Vagina (tissue), 2 donors: ENCODE measurements around the gene METTL26.

ENCODE experiments used
- CTCF ChIP-seq, 3 experiments: fragments of 450-650 bp in 2 of 3; fragments of 200-600 bp in 1 of 3; sonication (generic) in 1 of 3; IDR thresholded peaks; one replicate each; pipeline ENCODE4 v1.5.1; 2017 to 2019; ENCODE audit warnings: antibody characterized with exemption in 3 of 3, mild to moderate bottlenecking in 2 of 3, moderate library complexity in 2 of 3
- POLR2A ChIP-seq, 2 donors: fragments of 450-650 bp; IDR thresholded peaks; one replicate each; pipeline ENCODE4 v1.6.1; 2017; ENCODE audit warnings: antibody characterized with exemption in 2 of 2, mild to moderate bottlenecking in 2 of 2, moderate library complexity in 2 of 2

- no peak for TF ChIP-seq CTCF (IDR thresholded peaks at IDR 0.05)
- no peak for TF ChIP-seq POLR2A (IDR thresholded peaks at IDR 0.05)
Measured at GRCh38 chr16:621526-622105, 14.5 kb downstream of the METTL26 start.
